OCI-LY1 (cell line): ENCODE results near the gene DGKG.

ENCODE experiments used
- H2AFZ ChIP-seq: fragments of 200-600 bp; sonication (generic), shearing (Covaris generic); 2 replicates; pipeline ENCODE4 v1.6.0; 2014; ENCODE audit warnings: antibody characterized with exemption, mild to moderate bottlenecking, low read length
- H3F3A ChIP-seq: fragments of 200-600 bp; sonication (generic), shearing (Covaris generic); 2 replicates; pipeline ENCODE4 v1.6.0; 2014; ENCODE audit warnings: mild to moderate bottlenecking, antibody characterized with exemption, low read length, moderate library complexity; ENCODE audit not compliant: insufficient read depth
- H3K27ac ChIP-seq: fragments of 200-600 bp; sonication (generic); 2 replicates; pipeline ENCODE4 v1.5.1; 2014; ENCODE audit warnings: low read length, mixed run types, mild to moderate bottlenecking, low read depth; ENCODE audit not compliant: poor library complexity, severe bottlenecking
- H3K27me3 ChIP-seq: fragments of 200-600 bp; sonication (generic); 2 replicates; pipeline ENCODE4 v1.6.0; 2014; ENCODE audit warnings: antibody characterized with exemption, mild to moderate bottlenecking, low read length, moderate library complexity; ENCODE audit not compliant: insufficient read depth
- H3K36me3 ChIP-seq: fragments of 200-600 bp; sonication (generic); 2 replicates; pipeline ENCODE4 v1.6.1; 2014; ENCODE audit warnings: mild to moderate bottlenecking, antibody characterized with exemption, low read length, moderate library complexity, mixed read lengths; ENCODE audit not compliant: insufficient read depth
- H3K4me1 ChIP-seq: fragments of 200-600 bp; sonication (generic); 2 replicates; pipeline ENCODE4 v1.5.1; 2014; ENCODE audit warnings: mild to moderate bottlenecking, low read length, moderate library complexity; ENCODE audit not compliant: insufficient read depth, severe bottlenecking
- H3K4me2 ChIP-seq: fragments of 200-600 bp; sonication (generic), shearing (Covaris generic); 2 replicates; pipeline ENCODE4 v1.6.1; 2014; ENCODE audit warnings: low read length
- H3K4me3 ChIP-seq: fragments of 200-600 bp; sonication (generic); 2 replicates; pipeline ENCODE4 v1.5.1; 2014; ENCODE audit warnings: low read length, low read depth, mild to moderate bottlenecking, mixed read lengths; ENCODE audit not compliant: poor library complexity, severe bottlenecking
- H3K79me2 ChIP-seq: fragments of 200-600 bp; shearing (Covaris generic); 2 replicates; pipeline ENCODE4 v1.6.1; 2016; ENCODE audit warnings: mixed run types, low read length, mixed read lengths; ENCODE audit not compliant: insufficient read depth
- H3K9ac ChIP-seq: fragments of 200-600 bp; sonication (generic), shearing (Covaris generic); 2 replicates; pipeline ENCODE4 v1.6.1; 2014; ENCODE audit warnings: mild to moderate bottlenecking, low read length, mixed read lengths
- H3K9me2 ChIP-seq: fragments of 200-600 bp; sonication (generic), shearing (Covaris generic); 2 replicates; pipeline ENCODE4 v1.6.1; 2014; ENCODE audit warnings: low read depth, mild to moderate bottlenecking, low read length, mixed read lengths
- H3K9me3 ChIP-seq: fragments of 200-600 bp; shearing (Covaris generic); 2 replicates; pipeline ENCODE4 v1.6.1; 2014; ENCODE audit warnings: low read length, mixed read lengths
- H4K20me1 ChIP-seq: fragments of 200-600 bp; sonication (generic), shearing (Covaris generic); 2 replicates; pipeline ENCODE4 v1.6.0; 2016; ENCODE audit warnings: mild to moderate bottlenecking, low read length; ENCODE audit not compliant: insufficient read depth
- CTCF ChIP-seq: fragments of 200-600 bp; sonication (generic), shearing (Covaris generic); IDR thresholded peaks from 2 replicates; pipeline ENCODE4 v1.5.1; 2017; ENCODE audit warnings: mild to moderate bottlenecking, antibody characterized with exemption, low read length, moderate library complexity, mixed read lengths
- EZH2 ChIP-seq: fragments of 200-600 bp; sonication (generic), shearing (Covaris generic); IDR thresholded peaks from 2 replicates; pipeline ENCODE4 v1.8.0; 2017; ENCODE audit warnings: borderline replicate concordance, mixed run types, mild to moderate bottlenecking, antibody characterized with exemption, low read length, moderate library complexity, mixed read lengths

The DGKG gene

GRCh38 chr3:186194451-186194811, 167.6 kb downstream of the DGKG start:
- Histone ChIP-seq H3K27ac (no peak overlapping the region), H4K20me1 (no peaks in the 10 kb centered on the region), H3K9me3 (no peaks in the 10 kb centered on the region), H3K27me3 (peaks cover 6% of the 10 kb centered on the region; the same call in 1 of the 2 replicates), H3K9ac (no peak overlapping the region), H3K79me2 (no peaks in the 10 kb centered on the region), H3K4me3 (no peak overlapping the region), H3F3A (no peaks in the 10 kb centered on the region), H2AFZ (no peak overlapping the region), H3K36me3 (no peaks in the 10 kb centered on the region), H3K9me2 (no peaks in the 10 kb centered on the region), H3K4me2 (no peak overlapping the region), H3K4me1 (no peaks in the 10 kb centered on the region)
- TF ChIP-seq EZH2, result no peak
- TF ChIP-seq CTCF, result no peak

- Histone ChIP-seq H3K4me1 (no peaks in the 10 kb centered on the region), H3K4me3 (no peak overlapping the region), H3K27ac (no peak overlapping the region), H3K9me3 (no peaks in the 10 kb centered on the region), H3K9me2 (no peaks in the 10 kb centered on the region), H3F3A (no peaks in the 10 kb centered on the region), H3K27me3 (peaks cover 6% of the 10 kb centered on the region; the same call in 1 of the 2 replicates), H3K4me2 (no peak overlapping the region), H3K9ac (no peak overlapping the region), H4K20me1 (no peaks in the 10 kb centered on the region), H3K79me2 (no peaks in the 10 kb centered on the region), H3K36me3 (no peaks in the 10 kb centered on the region), H2AFZ (no peak overlapping the region)
- TF ChIP-seq CTCF, result no peak
- no peak for TF ChIP-seq EZH2
These were observed 168.2 kb downstream of the DGKG start for GRCh38 chr3:186193534-186194450.

GRCh38 chr3:186192823-186193222, 169.2 kb downstream of the DGKG start:
- H3K9me3 ChIP-seq, result no peaks in the 10 kb centered on the region
- H3K4me1 ChIP-seq, result no peaks in the 10 kb centered on the region
- no peaks in the 10 kb centered on the region for H3F3A ChIP-seq
- H3K79me2 ChIP-seq, result no peaks in the 10 kb centered on the region
- peaks cover 6% of the 10 kb centered on the region; the same call in 1 of the 2 replicates for H3K27me3 ChIP-seq
- H3K4me2 ChIP-seq, result no peak overlapping the region
- no peaks in the 10 kb centered on the region for H3K36me3 ChIP-seq
- no peak for TF ChIP-seq EZH2
- no peak for TF ChIP-seq CTCF
- no peaks in the 10 kb centered on the region for H4K20me1 ChIP-seq
- H3K9ac ChIP-seq, result no peak overlapping the region
- H3K4me3 ChIP-seq, result no peak overlapping the region
- no peak overlapping the region for H3K27ac ChIP-seq
- no peak overlapping the region for H2AFZ ChIP-seq
- H3K9me2 ChIP-seq, result no peaks in the 10 kb centered on the region
